GM23248 (cell line): Measurements from ENCODE around the gene AQP9. TPM values are rescaled to one million over a fixed set of nuclear protein-coding genes. Genes with fewer than 3 reads are reported as not detected.
"Not testable (repeated sequence)": the region's sequence is repeated elsewhere in the genome, so short reads cannot be mapped to it uniquely, and the experiment has no call there.

ENCODE experiments used
- DNase-seq: peaks from one replicate; pipeline ENCODE4 v3.0.0-alpha.2; 2015
- H2AFZ ChIP-seq: fragments of 200-600 bp; sonication (generic); 2 replicates; pipeline ENCODE4 v1.6.1; 2016; ENCODE audit warnings: antibody characterized with exemption
- H3F3A ChIP-seq: fragments of 200-600 bp; sonication (generic); 2 replicates; pipeline ENCODE4 v1.6.1; 2016; ENCODE audit warnings: mild to moderate bottlenecking, antibody characterized with exemption, mixed run types; ENCODE audit not compliant: insufficient read depth
- H3K27ac ChIP-seq: fragments of 200-600 bp; sonication (generic); 2 replicates; pipeline ENCODE4 v1.5.1; 2016; ENCODE audit warnings: mild to moderate bottlenecking
- H3K27me3 ChIP-seq: fragments of 200-600 bp; sonication (generic); replicated peaks from 2 replicates; pipeline ENCODE4 v1.6.1; 2016; ENCODE audit warnings: mild to moderate bottlenecking; ENCODE audit not compliant: insufficient read depth
- H3K36me3 ChIP-seq: fragments of 200-600 bp; sonication (generic); 2 replicates; pipeline ENCODE4 v1.6.1; 2016; ENCODE audit warnings: low read depth, mild to moderate bottlenecking
- H3K4me1 ChIP-seq: fragments of 200-600 bp; sonication (generic); 2 replicates; pipeline ENCODE4 v1.6.1; 2016; ENCODE audit warnings: mild to moderate bottlenecking; ENCODE audit not compliant: insufficient read depth
- H3K4me2 ChIP-seq: fragments of 200-600 bp; sonication (generic); one replicate; pipeline ENCODE4 v1.6.1; 2016; ENCODE audit warnings: mild to moderate bottlenecking; ENCODE audit not compliant: unreplicated experiment
- H3K4me3 ChIP-seq: fragments of 200-600 bp; sonication (generic); 2 replicates; pipeline ENCODE4 v1.5.1; 2016; ENCODE audit warnings: mild to moderate bottlenecking
- H3K79me2 ChIP-seq: fragments of 200-600 bp; sonication (generic); 2 replicates; pipeline ENCODE4 v1.6.1; 2016; ENCODE audit warnings: mild to moderate bottlenecking; ENCODE audit not compliant: insufficient read depth
- H3K9ac ChIP-seq: fragments of 200-600 bp; sonication (generic); 2 replicates; pipeline ENCODE4 v1.6.1; 2016; ENCODE audit warnings: mild to moderate bottlenecking
- H3K9me2 ChIP-seq: fragments of 200-600 bp; sonication (generic); 2 replicates; pipeline ENCODE4 v1.6.1; 2016; ENCODE audit warnings: mixed run types, mild to moderate bottlenecking, moderate library complexity; ENCODE audit not compliant: insufficient read depth
- H3K9me3 ChIP-seq: fragments of 200-600 bp; sonication (generic); one replicate; pipeline ENCODE4 v1.6.1; 2017; ENCODE audit warnings: low read depth
- H4K20me1 ChIP-seq: fragments of 200-600 bp; sonication (generic); 2 replicates; pipeline ENCODE4 v1.6.0; 2016; ENCODE audit not compliant: insufficient read depth
- EZH2 ChIP-seq: fragments of 200-600 bp; sonication (generic); IDR thresholded peaks from 2 replicates; pipeline ENCODE4 v1.6.1; 2018; ENCODE audit warnings: antibody characterized with exemption, mild to moderate bottlenecking; ENCODE audit not compliant: insufficient read depth, poor library complexity, severe bottlenecking
- EZH2phosphoT487 ChIP-seq: fragments of 200-600 bp; sonication (generic); IDR thresholded peaks from 2 replicates; pipeline ENCODE4 v1.6.1; 2018; ENCODE audit warnings: antibody characterized with exemption, moderate library complexity, mild to moderate bottlenecking, low read depth; ENCODE audit not compliant: insufficient read depth
- WGBS, 2 experiments: methylation state at CpG; one replicate each; pipeline ENCODE4 v1.1.6; 2015 to 2017; ENCODE audit warnings: low lambda C conversion rate in 2 of 2, low coverage in 1 of 2; ENCODE audit errors: missing lambda C conversion rate in 2 of 2; 5-methylcytosine and 5-hydroxymethylcytosine counted together
- in situ Hi-C: fragments of 300-500 bp; cut with MboI; formaldehyde crosslinking; loops from 2 replicates; pipeline ENCODE4 v1.15.0; 2020
- polyA plus RNA-seq: library from polyadenylated mRNA; unstranded; fragments of >200 nt; fragmentation: Nextera tagmentation; extraction: Ambion mirVana; gene quantifications from 2 replicates; pipeline ENCODE4 v1.2.1, GENCODE V29; 2016
- total RNA-seq: library from RNA; depleted of rRNA; stranded (reverse); fragments of >200 nt; shearing (Covaris generic); gene quantifications from 2 replicates; pipeline ENCODE4 v1.2.3, GENCODE V29; 2014

Gene AQP9
- total and polyA plus RNA-seq, 2 experiments from 2014 or later: not detected

DNA sequence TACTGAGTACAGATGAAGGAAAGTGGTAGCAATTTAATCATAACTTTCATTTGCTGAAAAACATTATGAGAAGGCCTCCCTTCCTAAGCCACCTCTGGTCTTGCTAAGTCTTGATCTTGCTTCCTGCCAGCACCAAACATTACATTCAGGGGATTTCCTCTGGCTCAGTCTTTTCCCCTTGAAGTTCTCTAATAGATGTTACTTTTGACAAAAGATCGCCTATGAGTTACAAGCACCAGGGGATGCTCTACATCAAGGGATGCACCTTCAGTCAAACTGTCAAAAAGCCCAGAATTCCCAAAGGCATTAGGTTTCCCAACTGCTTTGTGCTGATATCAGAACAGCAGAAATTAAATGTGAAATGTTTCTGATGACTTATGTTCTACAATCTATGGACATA lies 47.3 kb downstream of the AQP9 start:
- Histone ChIP-seq H3K27ac (no peak overlapping the region), H4K20me1 (no peaks in the 10 kb centered on the region), H3K4me1 (no peaks in the 10 kb centered on the region), H2AFZ (no peak overlapping the region), H3K9ac (no peak overlapping the region), H3K4me3 (no peak overlapping the region), H3K36me3 (no peaks in the 10 kb centered on the region), H3K4me2 (no peak overlapping the region), H3K9me2 (no peaks in the 10 kb centered on the region), H3K27me3 (no peaks in the 10 kb centered on the region), H3K9me3 (no peaks in the 10 kb centered on the region), H3F3A (0 out of 2 replicates have a peak, but pooled peaks cover 4% of the 10 kb centered on the region), H3K79me2 (no peaks in the 10 kb centered on the region)
- WGBS, 2 experiments: 85 to 94% methylated on average over 1 of the region's 1 CpG
- TF ChIP-seq EZH2: no peak
- TF ChIP-seq EZH2phosphoT487: no peak
- DNase-seq: peak; percentile 18
- in situ Hi-C loops: no loop called here

- Histone ChIP-seq H3K4me3 (no peak overlapping the region), H3K36me3 (no peaks in the 10 kb centered on the region), H3F3A (no peaks in the 10 kb centered on the region), H3K4me2 (no peak overlapping the region), H3K9me2 (no peaks in the 10 kb centered on the region), H3K27ac (no peak overlapping the region), H3K27me3 (no peaks in the 10 kb centered on the region), H3K4me1 (no peaks in the 10 kb centered on the region), H3K9ac (no peak overlapping the region), H2AFZ (no peak overlapping the region), H3K9me3 (no peaks in the 10 kb centered on the region), H4K20me1 (no peaks in the 10 kb centered on the region), H3K79me2 (no peaks in the 10 kb centered on the region)
- 76 to 82% methylated on average over 8 of the region's 8 CpGs for WGBS, 2 experiments
- in situ Hi-C loops: no loop called here
- TF ChIP-seq EZH2: no peak
- no peak for TF ChIP-seq EZH2phosphoT487
- DNase-seq: no peak
These were observed 51.1 kb downstream of the AQP9 start for GRCh38 chr15:58189148-58189811.

GRCh38 chr15:58190419-58190818 lies 52.2 kb downstream of the AQP9 start:
- Histone ChIP-seq H3K9ac (no peak overlapping the region), H3K79me2 (no peaks in the 10 kb centered on the region), H3K27ac (no peak overlapping the region), H3F3A (no peaks in the 10 kb centered on the region), H3K9me3 (no peaks in the 10 kb centered on the region), H3K36me3 (no peaks in the 10 kb centered on the region), H2AFZ (no peak overlapping the region), H3K4me1 (no peaks in the 10 kb centered on the region), H4K20me1 (no peaks in the 10 kb centered on the region), H3K4me3 (no peak overlapping the region), H3K9me2 (no peaks in the 10 kb centered on the region), H3K4me2 (no peak overlapping the region), H3K27me3 (no peaks in the 10 kb centered on the region)
- DNase-seq: peak; percentile 35
- in situ Hi-C loops: no loop called here
- WGBS, 2 experiments: 79 to 84% methylated on average over 4 of the region's 4 CpGs
- TF ChIP-seq EZH2 (no peak), EZH2phosphoT487 (no peak)

- H3K9ac ChIP-seq, H2AFZ ChIP-seq, H3F3A ChIP-seq, DNase-seq, H3K27me3 ChIP-seq, H3K4me3 ChIP-seq, H3K4me1 ChIP-seq, H3K27ac ChIP-seq, H3K4me2 ChIP-seq, H3K79me2 ChIP-seq, H3K9me2 ChIP-seq, H3K9me3 ChIP-seq, in situ Hi-C loops, H4K20me1 ChIP-seq, H3K36me3 ChIP-seq: not testable (repeated sequence)
- 81 to 82% methylated on average over 9 of the region's 9 CpGs for WGBS, 2 experiments
These were observed 55.5 kb downstream of the AQP9 start for GRCh38 chr15:58193636-58194035.

GRCh38 chr15:58200739-58201138 lies 62.6 kb downstream of the AQP9 start:
- H3K4me2 ChIP-seq: no peak overlapping the region
- H3K9me2 ChIP-seq: no peaks in the 10 kb centered on the region
- H3K4me1 ChIP-seq: peaks cover 39% of the 10 kb centered on the region
- no peaks in the 10 kb centered on the region for H3K27me3 ChIP-seq
- no peaks in the 10 kb centered on the region for H3K36me3 ChIP-seq
- peaks cover 29% of the 10 kb centered on the region for H3F3A ChIP-seq
- no peak overlapping the region for H2AFZ ChIP-seq
- in situ Hi-C loops: no loop called here
- no peaks in the 10 kb centered on the region for H4K20me1 ChIP-seq
- TF ChIP-seq EZH2phosphoT487: no peak
- TF ChIP-seq EZH2: no peak
- no peak overlapping the region for H3K4me3 ChIP-seq
- H3K79me2 ChIP-seq: no peaks in the 10 kb centered on the region
- DNase-seq: no peak
- H3K9me3 ChIP-seq: no peaks in the 10 kb centered on the region
- no peak overlapping the region for H3K9ac ChIP-seq
- H3K27ac ChIP-seq: no peak overlapping the region
- 71 to 81% methylated on average over 8 of the region's 8 CpGs for WGBS, 2 experiments
